Thyroid gland (tissue), 4 donors: ENCODE measurements around the gene QKI. TPM values are rescaled to one million over a fixed set of nuclear protein-coding genes. Genes with fewer than 3 reads are reported as not detected.
"Not testable (repeated sequence)": the region's sequence is repeated elsewhere in the genome, so short reads cannot be mapped to it uniquely, and the experiment has no call there.

Experiments
- DNase-seq, 2 donors: peaks; one replicate each; pipeline ENCODE4 v3.0.0-alpha.2; 2019
- H3K27ac ChIP-seq, 3 donors: fragments of 200-600 bp; sonication (generic); 1 replicate in 2 of 3; 2 replicates in 1 of 3; pipeline ENCODE4 v1.5.1; 2016 to 2019; ENCODE audit warnings: mild to moderate bottlenecking in 1 of 3, moderate library complexity in 1 of 3
- H3K27me3 ChIP-seq: fragments of 200-600 bp; sonication (generic); one replicate; pipeline ENCODE4 v1.5.1; 2019
- H3K36me3 ChIP-seq, 2 donors: fragments of 200-600 bp; sonication (generic); one replicate each; pipeline ENCODE4 v1.5.1; 2016 to 2019
- H3K4me1 ChIP-seq, 2 donors: fragments of 200-600 bp; sonication (generic); one replicate each; pipeline ENCODE4 v1.5.1; 2017 to 2019
- H3K4me3 ChIP-seq, 3 donors: fragments of 200-600 bp; sonication (generic); replicated peaks in 1 of 3; 1 replicate in 2 of 3; 2 replicates in 1 of 3; pipeline ENCODE4 v1.5.1; 2016; ENCODE audit warnings: mild to moderate bottlenecking in 1 of 3
- H3K9me3 ChIP-seq: fragments of 200-600 bp; sonication (generic); one replicate; pipeline ENCODE4 v1.5.1; 2017
- CTCF ChIP-seq, 6 experiments: fragments of 200-600 bp in 3 of 6; fragments of 450-650 bp in 3 of 6; sonication (generic) in 3 of 6; IDR thresholded peaks; one replicate each; pipeline ENCODE4 v1.5.1; 2016 to 2019; ENCODE audit warnings: antibody characterized with exemption in 6 of 6, mild to moderate bottlenecking in 2 of 6, inconsistent platforms in 1 of 6, moderate library complexity in 1 of 6
- POLR2A ChIP-seq, 2 donors: fragments of 450-650 bp; IDR thresholded peaks; one replicate each; pipeline ENCODE4 v1.6.1; 2017; ENCODE audit warnings: antibody characterized with exemption in 2 of 2, mild to moderate bottlenecking in 2 of 2, moderate library complexity in 1 of 2
- WGBS, 2 donors: methylation state at CpG; one replicate each; pipeline ENCODE4 v1.1.5; 2017; 5-methylcytosine and 5-hydroxymethylcytosine counted together
- intact Hi-C: fragments of 100-400 bp; cut with DNase I; formaldehyde crosslinking; loops from one replicate; pipeline ENCODE4 v1.15.1; 2023
- total RNA-seq, 4 donors: library from RNA; depleted of rRNA; stranded (reverse); fragments of >200 nt; gene quantifications; one replicate each; pipeline ENCODE4 v1.2.3, GENCODE V29; 2016

QKI gene
- total RNA-seq, 4 donors from 2014 or later: 90.3 to 134 (median 101) TPM

GRCh38 chr6:163429858-163430448 lies 15.4 kb downstream of the QKI start:
- Histone ChIP-seq H3K4me1 (peaks cover 39 to 41% of the 10 kb centered on the region in 2 donors), H3K27ac (no peak overlapping the region), H3K4me3 (no peak overlapping the region), H3K36me3 (no peaks in the 10 kb centered on the region), H3K27me3 (no peaks in the 10 kb centered on the region), H3K9me3 (no peaks in the 10 kb centered on the region)
- DNase-seq: no peak
- 86 to 88% methylated on average over 2 of the region's 2 CpGs for WGBS, 2 donors
- TF ChIP-seq POLR2A (IDR thresholded peaks at IDR 0.05) (no peak), CTCF (IDR thresholded peaks at IDR 0.05) (no peak)
- intact Hi-C loops: no loop called here

DNA sequence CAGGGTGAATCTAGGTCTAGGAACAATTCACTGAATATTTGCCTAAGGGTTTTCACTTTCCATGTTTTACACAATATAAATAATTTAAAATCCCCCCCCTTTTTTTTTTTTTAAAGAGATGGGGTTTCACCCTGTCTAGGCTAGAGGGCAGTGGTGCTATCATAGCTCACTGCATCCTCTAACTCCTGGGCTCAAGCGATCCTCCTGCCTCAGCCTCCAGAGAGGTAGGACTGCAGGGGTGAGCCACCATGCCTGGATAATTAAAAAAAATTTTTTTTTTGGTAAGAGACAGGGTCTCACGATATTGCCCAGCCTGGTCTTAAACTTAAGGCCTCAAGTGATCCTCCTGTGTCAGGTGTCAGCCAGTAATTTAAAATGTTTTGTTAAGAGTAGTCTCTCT lies 17.8 kb downstream of the QKI start:
- no peak for TF ChIP-seq POLR2A (IDR thresholded peaks at IDR 0.05)
- TF ChIP-seq CTCF (IDR thresholded peaks at IDR 0.05): no peak
- H3K36me3 ChIP-seq: no peaks in the 10 kb centered on the region
- no peak overlapping the region for H3K4me3 ChIP-seq
- H3K4me1 ChIP-seq: peaks cover 30 to 32% of the 10 kb centered on the region in 2 donors
- no peak overlapping the region for H3K27ac ChIP-seq
- H3K9me3 ChIP-seq: no peaks in the 10 kb centered on the region
- no peaks in the 10 kb centered on the region for H3K27me3 ChIP-seq
- intact Hi-C loops: no loop called here
- DNase-seq: no peak
- 93 to 94% methylated on average over 2 of the region's 2 CpGs for WGBS, 2 donors

DNA sequence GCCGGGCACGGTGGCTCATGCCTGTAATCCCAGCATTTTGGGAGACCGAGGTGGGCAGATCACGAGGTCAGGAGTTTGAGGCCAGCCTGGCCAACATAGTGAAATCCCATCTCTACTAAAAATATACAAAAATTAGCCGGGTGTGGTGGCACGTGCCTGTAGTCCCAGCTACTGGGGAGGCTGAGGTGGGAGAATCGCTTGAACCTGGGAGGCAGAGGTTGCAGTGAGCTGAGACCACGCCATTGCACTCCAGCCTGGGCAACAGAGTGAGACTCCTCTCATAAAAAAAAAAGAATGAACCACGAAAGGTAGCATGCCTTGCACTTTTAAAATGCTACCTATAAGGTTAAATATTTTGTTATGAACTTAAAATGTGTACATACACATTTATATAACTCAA lies 19.0 kb downstream of the QKI start:
- DNase-seq, H3K27me3 ChIP-seq, H3K36me3 ChIP-seq, intact Hi-C loops, H3K9me3 ChIP-seq, H3K4me3 ChIP-seq, H3K27ac ChIP-seq: not testable (repeated sequence)
- H3K4me1 ChIP-seq: peaks cover 18 to 21% of the 10 kb centered on the region in 2 donors
- WGBS, 2 donors: 94 to 95% methylated on average over 9 of the region's 9 CpGs

DNA sequence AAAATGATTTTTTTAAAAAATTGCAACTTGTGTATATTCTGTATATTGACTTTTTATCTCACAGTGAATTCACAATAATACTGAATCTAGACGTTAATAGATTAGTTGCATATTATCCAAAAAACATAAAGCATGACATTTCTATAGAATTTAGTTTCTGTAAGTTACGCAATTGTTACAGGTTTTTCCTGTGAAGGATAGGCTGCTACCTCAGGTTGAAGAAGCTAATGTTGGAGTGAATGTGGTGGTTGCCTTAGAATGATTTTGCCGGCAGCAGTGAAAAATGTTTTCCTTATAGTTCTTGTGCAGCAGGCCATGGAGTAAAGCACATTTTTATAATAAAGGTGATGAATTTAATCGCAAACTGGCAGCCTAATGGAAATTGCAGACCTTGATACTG lies 20.5 kb downstream of the QKI start:
- Histone ChIP-seq H3K27ac (no peak overlapping the region), H3K36me3 (no peaks in the 10 kb centered on the region), H3K4me3 (no peak overlapping the region), H3K9me3 (no peaks in the 10 kb centered on the region), H3K27me3 (no peaks in the 10 kb centered on the region), H3K4me1 (peaks cover 6 to 14% of the 10 kb centered on the region in 2 donors)
- intact Hi-C loops: no loop called here
- no peak for DNase-seq
- no peak for TF ChIP-seq POLR2A (IDR thresholded peaks at IDR 0.05)
- TF ChIP-seq CTCF (IDR thresholded peaks at IDR 0.05): no peak
- 87% methylated on average over 4 of the region's 4 CpGs for WGBS, 2 donors

DNA sequence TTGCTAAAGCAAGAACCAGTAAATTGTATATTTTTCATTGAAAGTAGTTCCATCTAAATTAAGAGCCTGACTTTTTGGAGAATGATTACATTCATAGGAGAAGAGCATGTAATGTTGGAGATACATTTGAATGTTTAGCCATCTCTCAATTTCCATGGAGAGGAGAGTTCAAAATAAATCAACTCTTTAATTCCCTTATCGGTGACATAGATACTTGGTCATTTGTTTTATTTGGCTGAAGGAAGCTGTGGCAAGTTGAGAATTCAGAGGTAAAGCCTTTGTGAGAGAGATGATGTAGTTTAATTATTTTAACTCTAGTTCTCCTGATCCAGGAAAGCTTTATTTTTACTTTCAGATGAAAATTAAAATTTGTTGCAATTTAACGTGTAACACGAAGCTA lies 22.3 kb downstream of the QKI start:
- no peak for DNase-seq
- no peaks in the 10 kb centered on the region for H3K27me3 ChIP-seq
- H3K36me3 ChIP-seq: no peaks in the 10 kb centered on the region
- TF ChIP-seq CTCF (IDR thresholded peaks at IDR 0.05) (no peak), POLR2A (IDR thresholded peaks at IDR 0.05) (no peak)
- intact Hi-C loops: no loop called here
- H3K4me1 ChIP-seq: peaks cover 3 to 7% of the 10 kb centered on the region in 2 donors
- H3K27ac ChIP-seq: no peak overlapping the region
- H3K4me3 ChIP-seq: no peak overlapping the region
- no peaks in the 10 kb centered on the region for H3K9me3 ChIP-seq
- WGBS, 2 donors: 76 to 88% methylated on average over 3 of the region's 3 CpGs
